GM10266 (cell line): Measurements from ENCODE around the gene KATNIP.
"Not testable (repeated sequence)": the region's sequence is repeated elsewhere in the genome, so short reads cannot be mapped to it uniquely, and the experiment has no call there.

Experiments
- DNase-seq: peaks from one replicate; pipeline ENCODE4 v3.0.0; 2012; ENCODE audit errors: extremely low spot score
- CTCF ChIP-seq: IDR thresholded peaks from 2 replicates; pipeline ENCODE4 v1.5.1; 2012; ENCODE audit warnings: mild to moderate bottlenecking, low read depth; ENCODE audit not compliant: control insufficient read depth, insufficient read depth; ENCODE audit errors: missing control alignments

The KATNIP gene

GRCh38 chr16:27566417-27566816, 16.5 kb downstream of the KATNIP start:
- TF ChIP-seq CTCF: no peak
- no peak for DNase-seq

- DNase-seq: no peak
- no peak for TF ChIP-seq CTCF
These were observed 18.1 kb downstream of the KATNIP start for GRCh38 chr16:27568077-27568476.

GRCh38 chr16:27570986-27571385, 21.0 kb downstream of the KATNIP start:
- not testable (repeated sequence) for DNase-seq

- no peak for DNase-seq
- TF ChIP-seq CTCF: no peak
These were observed 21.7 kb downstream of the KATNIP start for GRCh38 chr16:27571433-27572326.

- DNase-seq: no peak
- TF ChIP-seq CTCF: no peak
These were observed 22.8 kb downstream of the KATNIP start for GRCh38 chr16:27572711-27573110.

- DNase-seq: no peak
- TF ChIP-seq CTCF: no peak
These were observed 26.8 kb downstream of the KATNIP start for GRCh38 chr16:27576729-27577128.

- TF ChIP-seq CTCF: no peak
- DNase-seq: no peak
These were observed 29.4 kb downstream of the KATNIP start for GRCh38 chr16:27579087-27579980.
